ENCODE measurements around the gene RNF17.

DNA sequence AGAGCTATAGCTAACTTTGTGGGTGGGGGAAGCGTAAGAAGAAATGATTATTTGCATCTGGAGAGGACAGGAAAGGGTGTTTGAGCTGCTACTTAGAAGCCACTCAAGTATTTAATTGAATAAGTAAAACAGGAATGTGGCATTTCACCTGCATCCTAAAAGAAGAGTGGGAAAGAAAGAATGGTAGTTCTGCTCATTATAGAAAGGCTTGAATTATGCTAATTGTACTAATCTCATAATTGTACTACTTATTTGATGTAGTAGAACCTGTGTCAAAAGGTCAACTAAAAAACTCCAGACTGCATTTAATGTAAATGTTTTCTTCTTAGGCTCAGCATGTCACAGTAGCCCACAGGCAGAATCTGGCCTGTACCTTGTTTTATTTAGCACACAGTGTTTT lies 113.6 kb downstream of the RNF17 start:
- TF ChIP-seq, protein P1, sequence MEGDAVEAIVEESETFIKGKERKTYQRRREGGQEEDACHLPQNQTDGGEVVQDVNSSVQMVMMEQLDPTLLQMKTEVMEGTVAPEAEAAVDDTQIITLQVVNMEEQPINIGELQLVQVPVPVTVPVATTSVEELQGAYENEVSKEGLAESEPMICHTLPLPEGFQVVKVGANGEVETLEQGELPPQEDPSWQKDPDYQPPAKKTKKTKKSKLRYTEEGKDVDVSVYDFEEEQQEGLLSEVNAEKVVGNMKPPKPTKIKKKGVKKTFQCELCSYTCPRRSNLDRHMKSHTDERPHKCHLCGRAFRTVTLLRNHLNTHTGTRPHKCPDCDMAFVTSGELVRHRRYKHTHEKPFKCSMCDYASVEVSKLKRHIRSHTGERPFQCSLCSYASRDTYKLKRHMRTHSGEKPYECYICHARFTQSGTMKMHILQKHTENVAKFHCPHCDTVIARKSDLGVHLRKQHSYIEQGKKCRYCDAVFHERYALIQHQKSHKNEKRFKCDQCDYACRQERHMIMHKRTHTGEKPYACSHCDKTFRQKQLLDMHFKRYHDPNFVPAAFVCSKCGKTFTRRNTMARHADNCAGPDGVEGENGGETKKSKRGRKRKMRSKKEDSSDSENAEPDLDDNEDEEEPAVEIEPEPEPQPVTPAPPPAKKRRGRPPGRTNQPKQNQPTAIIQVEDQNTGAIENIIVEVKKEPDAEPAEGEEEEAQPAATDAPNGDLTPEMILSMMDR (IDR thresholded peaks at IDR 0.05): no peak
- no peak for TF ChIP-seq EZH2 (IDR thresholded peaks at IDR 0.05)

Measured in neural progenitor cell (in vitro differentiated cells).